ENCODE data around the gene BLMH.

BLMH gene

GRCh38 chr17:30291543-30292285 is at the start of gene BLMH:
BLMH (minus strand) TSS chr17:30291944; CDS start chr17:30291819, 125 bp downstream.
- peak; percentile 59 to 78 (median 67) for DNase-seq (ENCODE audit: low read depth in 2 of 3, low spot score in 1 of 3)

- no peak for DNase-seq (ENCODE audit: low read depth in 2 of 3, low spot score in 1 of 3)
Measured at GRCh38 chr17:30340801-30341356, 49.1 kb upstream of the BLMH start.

- DNase-seq (ENCODE audit: low read depth in 2 of 3, low spot score in 1 of 3): no peak
Measured at GRCh38 chr17:30339086-30339485, 47.3 kb upstream of the BLMH start.

- no peak for DNase-seq (ENCODE audit: low read depth in 2 of 3, low spot score in 1 of 3)
Measured at GRCh38 chr17:30337393-30337999, 45.8 kb upstream of the BLMH start.

- peak in 2 of 3 donors; percentile 47 to 76 for DNase-seq (ENCODE audit: low read depth in 2 of 3, low spot score in 1 of 3)
Measured at GRCh38 chr17:30336369-30337171, 44.8 kb upstream of the BLMH start.

- DNase-seq (ENCODE audit: low read depth in 2 of 3, low spot score in 1 of 3): no peak
Measured at GRCh38 chr17:30334421-30334820, 42.7 kb upstream of the BLMH start.

GRCh38 chr17:30333503-30334360 is 42.0 kb upstream of the BLMH start, which contains the start of gene TMIGD1:
TMIGD1 (minus strand) TSS chr17:30334057; CDS start chr17:30332133, 1,924 bp downstream.
- no peak for DNase-seq (ENCODE audit: low read depth in 2 of 3, low spot score in 1 of 3)

- peak in 2 of 3 donors; percentile 32 to 53 for DNase-seq (ENCODE audit: low read depth in 2 of 3, low spot score in 1 of 3)
Measured at GRCh38 chr17:30332057-30332542, 40.4 kb upstream of the BLMH start.

GRCh38 chr17:30326809-30327208 is 35.1 kb upstream of the BLMH start:
- no peak for DNase-seq (ENCODE audit: low read depth in 2 of 3, low spot score in 1 of 3)

GRCh38 chr17:30324723-30325122 is 33.0 kb upstream of the BLMH start:
- no peak for DNase-seq (ENCODE audit: low read depth in 2 of 3, low spot score in 1 of 3)

- DNase-seq (ENCODE audit: low read depth in 2 of 3, low spot score in 1 of 3): no peak
Measured at GRCh38 chr17:30323895-30324319, 32.2 kb upstream of the BLMH start.

- no peak for DNase-seq (ENCODE audit: low read depth in 2 of 3, low spot score in 1 of 3)
Measured at GRCh38 chr17:30323262-30323894, 31.6 kb upstream of the BLMH start.

- no peak for DNase-seq (ENCODE audit: low read depth in 2 of 3, low spot score in 1 of 3)
Measured at GRCh38 chr17:30321314-30321713, 29.6 kb upstream of the BLMH start.

GRCh38 chr17:30318155-30318554 is 26.4 kb upstream of the BLMH start:
- DNase-seq (ENCODE audit: low read depth in 2 of 3, low spot score in 1 of 3): no peak

- DNase-seq (ENCODE audit: low read depth in 2 of 3, low spot score in 1 of 3): no peak
Measured at GRCh38 chr17:30316736-30317135, 25.0 kb upstream of the BLMH start.

GRCh38 chr17:30315106-30315505 is 23.4 kb upstream of the BLMH start:
- no peak for DNase-seq (ENCODE audit: low read depth in 2 of 3, low spot score in 1 of 3)

GRCh38 chr17:30314474-30314873 is 22.7 kb upstream of the BLMH start:
- no peak for DNase-seq (ENCODE audit: low read depth in 2 of 3, low spot score in 1 of 3)

- DNase-seq (ENCODE audit: low read depth in 2 of 3, low spot score in 1 of 3): no peak
Measured at GRCh38 chr17:30312226-30312625, 20.5 kb upstream of the BLMH start.

GRCh38 chr17:30310562-30310961 is 18.8 kb upstream of the BLMH start:
- no peak for DNase-seq (ENCODE audit: low read depth in 2 of 3, low spot score in 1 of 3)

- no peak for DNase-seq (ENCODE audit: low read depth in 2 of 3, low spot score in 1 of 3)
Measured at GRCh38 chr17:30309591-30309990, 17.8 kb upstream of the BLMH start.

Data from stimulated activated CD4-positive, alpha-beta T cell treated with anti-CD3 and anti-CD28 coated beads, Interleukin-12 subunit alpha, Interleukin-12 subunit beta, amount 100 ng/mL, for 48 hours (primary cell).